DMS153 treated with DMSO at 0.1 percent for 48 hours (cell line): ENCODE results near the gene AGAP9.
"Not testable (repeated sequence)": the region's sequence is repeated elsewhere in the genome, so short reads cannot be mapped to it uniquely, and the experiment has no call there.

Source experiments
- DNase-seq: peaks from one replicate; lab custom pipeline; 2025; ENCODE audit not compliant: unreplicated experiment; lab: John Stamatoyannopoulos, UW

AGAP9 gene

GRCh38 chr10:47523475-47523874 lies at the start of gene AGAP9:
TSS of gene AGAP9 (minus strand) at chr10:47523638. CDS start at chr10:47523526, 112 bp downstream.
- not testable (repeated sequence) for DNase-seq

- not testable (repeated sequence) for DNase-seq
These were observed 47.9 kb upstream of the AGAP9 start for GRCh38 chr10:47571138-47571912.

- DNase-seq, result not testable (repeated sequence)
These were observed 43.3 kb upstream of the AGAP9 start for GRCh38 chr10:47566757-47567156.

GRCh38 chr10:47566108-47566699 lies 42.8 kb upstream of the AGAP9 start:
- DNase-seq, result not testable (repeated sequence)

- not testable (repeated sequence) for DNase-seq
These were observed 42.1 kb upstream of the AGAP9 start for GRCh38 chr10:47565517-47565920.

GRCh38 chr10:47564953-47565352 lies 41.5 kb upstream of the AGAP9 start:
- DNase-seq, result not testable (repeated sequence)

- DNase-seq, result not testable (repeated sequence)
These were observed 40.9 kb upstream of the AGAP9 start for GRCh38 chr10:47564318-47564717.

GRCh38 chr10:47560452-47560851 lies 37.0 kb upstream of the AGAP9 start:
- DNase-seq, result not testable (repeated sequence)

GRCh38 chr10:47559718-47560308 lies 36.4 kb upstream of the AGAP9 start:
- DNase-seq, result not testable (repeated sequence)

- DNase-seq, result not testable (repeated sequence)
These were observed 34.7 kb upstream of the AGAP9 start for GRCh38 chr10:47558109-47558508.

GRCh38 chr10:47557616-47558015 lies 34.2 kb upstream of the AGAP9 start:
- DNase-seq, result not testable (repeated sequence)

GRCh38 chr10:47555334-47555733 lies 31.9 kb upstream of the AGAP9 start:
- DNase-seq, result not testable (repeated sequence)

- not testable (repeated sequence) for DNase-seq
These were observed 31.1 kb upstream of the AGAP9 start for GRCh38 chr10:47554552-47554951.

GRCh38 chr10:47553860-47554247 lies 30.4 kb upstream of the AGAP9 start:
- not testable (repeated sequence) for DNase-seq

GRCh38 chr10:47553214-47553859 lies 29.9 kb upstream of the AGAP9 start:
- DNase-seq, result peak; percentile 57

GRCh38 chr10:47552719-47553118 lies 29.3 kb upstream of the AGAP9 start:
- not testable (repeated sequence) for DNase-seq

GRCh38 chr10:47547286-47547685 lies 23.8 kb upstream of the AGAP9 start:
- DNase-seq, result not testable (repeated sequence)

GRCh38 chr10:47536430-47536829 lies 13.0 kb upstream of the AGAP9 start:
- DNase-seq, result not testable (repeated sequence)

- DNase-seq, result not testable (repeated sequence)
These were observed 21.1 kb downstream of the AGAP9 start for GRCh38 chr10:47502313-47502712.

- not testable (repeated sequence) for DNase-seq
These were observed 29.2 kb downstream of the AGAP9 start for GRCh38 chr10:47494226-47494625.

GRCh38 chr10:47491600-47491999 lies 31.8 kb downstream of the AGAP9 start, which contains the start of gene FAM25G:
TSS of gene FAM25G (minus strand) at chr10:47491700. CDS start at chr10:47491674, 26 bp downstream.
- DNase-seq, result not testable (repeated sequence)
